ENCODE measurements around the gene UBE2D2. TPM values are rescaled to one million over a fixed set of nuclear protein-coding genes. Genes with fewer than 3 reads are reported as not detected.

UBE2D2 gene
- total and polyA plus RNA-seq, 2 of the 13 experiments (the other 11 are each of a cell fraction or from before 2014, with no cell fraction given): 79.1 to 109 TPM

DNA sequence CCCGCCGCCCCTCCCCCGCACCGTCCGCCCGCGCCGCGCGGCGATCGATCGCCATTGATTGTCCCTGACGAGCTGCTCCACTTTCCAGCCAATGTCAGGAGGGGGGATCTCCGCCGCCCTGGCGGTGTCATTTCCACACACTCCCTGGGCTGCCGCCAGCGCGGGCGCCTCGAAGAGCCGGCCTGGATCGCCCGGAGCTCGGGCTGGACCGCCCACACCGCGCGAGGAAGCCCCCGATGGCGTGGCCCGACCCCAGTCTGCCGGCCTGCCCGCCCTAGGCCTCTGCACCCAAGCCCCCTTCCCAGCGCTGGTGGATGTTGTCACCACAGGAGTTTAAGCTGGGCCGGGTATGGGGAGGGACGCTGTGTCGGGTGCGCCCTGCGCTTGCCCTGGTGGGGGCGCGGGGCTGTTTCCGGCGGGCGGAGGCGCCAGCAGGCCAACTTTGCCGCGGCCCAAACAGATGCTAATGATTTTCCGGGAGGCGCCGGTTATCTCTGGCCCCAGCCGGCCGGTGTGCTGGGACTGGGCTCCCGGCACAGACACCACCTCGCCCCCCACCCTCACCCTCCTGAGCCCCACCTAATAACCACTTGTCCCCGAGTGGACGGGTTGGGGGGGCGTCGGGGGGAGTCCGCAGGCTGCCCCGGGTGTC, 76.4 kb downstream of the UBE2D2 start (continued):
- no peak for TF ChIP-seq RAD51 (IDR thresholded peaks at IDR 0.05; ENCODE audit: borderline replicate concordance)
- no peak for TF ChIP-seq HNRNPL (IDR thresholded peaks at IDR 0.05; ENCODE audit: low read depth, low read length)
- no peak for TF ChIP-seq ZKSCAN1 (IDR thresholded peaks at IDR 0.05; ENCODE audit: low read length)
- TF ChIP-seq ZNF350 (CRISPR knock-in tag; IDR thresholded peaks at IDR 0.05; ENCODE audit: borderline replicate concordance, low read depth): peak; percentile 73
- TF ChIP-seq ONECUT2 (CRISPR knock-in tag; IDR thresholded peaks at IDR 0.05): peak; percentile 97
- TF ChIP-seq ZNF720 (CRISPR knock-in tag; IDR thresholded peaks at IDR 0.05): no peak
- TF ChIP-seq ZBTB1 (CRISPR knock-in tag; IDR thresholded peaks at IDR 0.05; ENCODE audit: borderline replicate concordance): no peak
- peak; percentile 46; the same call in 1 of the 2 replicates for TF ChIP-seq NFYB (CRISPR knock-in tag; IDR thresholded peaks at IDR 0.05)
- no peak for TF ChIP-seq SMAD9 (CRISPR knock-in tag; IDR thresholded peaks at IDR 0.05)
- 0 out of 2 replicates have a peak, but pooled peaks have one; percentile 30 for TF ChIP-seq KLF13 (CRISPR knock-in tag; IDR thresholded peaks at IDR 0.05)
- TF ChIP-seq ZNF850 (CRISPR knock-in tag; conservative IDR thresholded peaks at IDR 0.05): no peak
- peak; percentile 84 for TF ChIP-seq ERF (CRISPR knock-in tag; IDR thresholded peaks at IDR 0.05)
- TF ChIP-seq, protein P1, sequence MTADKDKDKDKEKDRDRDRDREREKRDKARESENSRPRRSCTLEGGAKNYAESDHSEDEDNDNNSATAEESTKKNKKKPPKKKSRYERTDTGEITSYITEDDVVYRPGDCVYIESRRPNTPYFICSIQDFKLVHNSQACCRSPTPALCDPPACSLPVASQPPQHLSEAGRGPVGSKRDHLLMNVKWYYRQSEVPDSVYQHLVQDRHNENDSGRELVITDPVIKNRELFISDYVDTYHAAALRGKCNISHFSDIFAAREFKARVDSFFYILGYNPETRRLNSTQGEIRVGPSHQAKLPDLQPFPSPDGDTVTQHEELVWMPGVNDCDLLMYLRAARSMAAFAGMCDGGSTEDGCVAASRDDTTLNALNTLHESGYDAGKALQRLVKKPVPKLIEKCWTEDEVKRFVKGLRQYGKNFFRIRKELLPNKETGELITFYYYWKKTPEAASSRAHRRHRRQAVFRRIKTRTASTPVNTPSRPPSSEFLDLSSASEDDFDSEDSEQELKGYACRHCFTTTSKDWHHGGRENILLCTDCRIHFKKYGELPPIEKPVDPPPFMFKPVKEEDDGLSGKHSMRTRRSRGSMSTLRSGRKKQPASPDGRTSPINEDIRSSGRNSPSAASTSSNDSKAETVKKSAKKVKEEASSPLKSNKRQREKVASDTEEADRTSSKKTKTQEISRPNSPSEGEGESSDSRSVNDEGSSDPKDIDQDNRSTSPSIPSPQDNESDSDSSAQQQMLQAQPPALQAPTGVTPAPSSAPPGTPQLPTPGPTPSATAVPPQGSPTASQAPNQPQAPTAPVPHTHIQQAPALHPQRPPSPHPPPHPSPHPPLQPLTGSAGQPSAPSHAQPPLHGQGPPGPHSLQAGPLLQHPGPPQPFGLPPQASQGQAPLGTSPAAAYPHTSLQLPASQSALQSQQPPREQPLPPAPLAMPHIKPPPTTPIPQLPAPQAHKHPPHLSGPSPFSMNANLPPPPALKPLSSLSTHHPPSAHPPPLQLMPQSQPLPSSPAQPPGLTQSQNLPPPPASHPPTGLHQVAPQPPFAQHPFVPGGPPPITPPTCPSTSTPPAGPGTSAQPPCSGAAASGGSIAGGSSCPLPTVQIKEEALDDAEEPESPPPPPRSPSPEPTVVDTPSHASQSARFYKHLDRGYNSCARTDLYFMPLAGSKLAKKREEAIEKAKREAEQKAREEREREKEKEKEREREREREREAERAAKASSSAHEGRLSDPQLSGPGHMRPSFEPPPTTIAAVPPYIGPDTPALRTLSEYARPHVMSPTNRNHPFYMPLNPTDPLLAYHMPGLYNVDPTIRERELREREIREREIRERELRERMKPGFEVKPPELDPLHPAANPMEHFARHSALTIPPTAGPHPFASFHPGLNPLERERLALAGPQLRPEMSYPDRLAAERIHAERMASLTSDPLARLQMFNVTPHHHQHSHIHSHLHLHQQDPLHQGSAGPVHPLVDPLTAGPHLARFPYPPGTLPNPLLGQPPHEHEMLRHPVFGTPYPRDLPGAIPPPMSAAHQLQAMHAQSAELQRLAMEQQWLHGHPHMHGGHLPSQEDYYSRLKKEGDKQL (CRISPR knock-in tag; IDR thresholded peaks at IDR 0.05; ENCODE audit: low read depth): 0 out of 2 replicates have a peak, but pooled peaks have one; percentile 23
- peak; percentile 77; the same call in 1 of the 2 replicates for TF ChIP-seq CSRNP1 (CRISPR knock-in tag; IDR thresholded peaks at IDR 0.05)
- TF ChIP-seq ARHGAP35 (CRISPR knock-in tag; IDR thresholded peaks at IDR 0.05; ENCODE audit: borderline replicate concordance): peak; percentile 88; the same call in 1 of the 2 replicates
